GM21737 (cell line): ENCODE data around the gene MED15.

Experiments
- ATAC-seq: cut with Tn5 transposase; IDR thresholded peaks from one replicate; pipeline ENCODE4 v1.9.1; 2021; ENCODE audit warnings: mild to moderate bottlenecking, moderate library complexity; ENCODE audit not compliant: unreplicated experiment

The MED15 gene

DNA sequence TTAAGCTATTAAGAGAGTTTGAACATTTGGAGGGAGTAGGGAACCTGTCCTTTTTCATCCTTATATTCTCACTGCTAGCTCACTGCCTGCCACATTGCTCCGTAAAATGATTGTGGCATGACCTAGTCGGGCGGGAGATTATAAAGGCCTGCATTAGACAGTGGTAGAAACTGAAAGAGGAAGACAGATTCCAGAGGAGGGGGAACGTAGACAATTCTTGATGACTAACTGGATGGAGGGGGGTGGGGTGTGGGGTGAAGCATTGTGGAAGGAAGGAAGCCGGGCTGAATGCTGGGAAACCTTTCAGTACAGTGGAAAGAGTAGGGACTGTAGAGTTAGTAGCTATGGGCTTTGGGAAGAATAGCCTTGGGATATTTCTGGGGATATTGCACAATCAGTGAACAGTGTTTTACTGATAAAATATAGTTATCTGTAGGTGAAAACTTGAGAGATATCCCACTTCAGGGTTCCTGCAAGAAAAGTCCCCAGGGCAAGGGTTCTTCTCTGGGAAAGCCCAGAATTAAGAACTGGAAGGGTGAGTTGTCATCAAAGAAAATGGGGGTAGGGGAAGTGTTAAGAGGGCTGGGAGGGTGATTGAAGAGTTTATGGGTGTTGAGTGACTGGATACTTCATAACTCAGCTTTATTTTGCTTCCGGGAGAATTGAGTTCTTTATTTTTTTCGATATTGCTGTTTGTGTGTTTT, 2.1 kb downstream of the MED15 start:
- ATAC-seq: no peak

DNA sequence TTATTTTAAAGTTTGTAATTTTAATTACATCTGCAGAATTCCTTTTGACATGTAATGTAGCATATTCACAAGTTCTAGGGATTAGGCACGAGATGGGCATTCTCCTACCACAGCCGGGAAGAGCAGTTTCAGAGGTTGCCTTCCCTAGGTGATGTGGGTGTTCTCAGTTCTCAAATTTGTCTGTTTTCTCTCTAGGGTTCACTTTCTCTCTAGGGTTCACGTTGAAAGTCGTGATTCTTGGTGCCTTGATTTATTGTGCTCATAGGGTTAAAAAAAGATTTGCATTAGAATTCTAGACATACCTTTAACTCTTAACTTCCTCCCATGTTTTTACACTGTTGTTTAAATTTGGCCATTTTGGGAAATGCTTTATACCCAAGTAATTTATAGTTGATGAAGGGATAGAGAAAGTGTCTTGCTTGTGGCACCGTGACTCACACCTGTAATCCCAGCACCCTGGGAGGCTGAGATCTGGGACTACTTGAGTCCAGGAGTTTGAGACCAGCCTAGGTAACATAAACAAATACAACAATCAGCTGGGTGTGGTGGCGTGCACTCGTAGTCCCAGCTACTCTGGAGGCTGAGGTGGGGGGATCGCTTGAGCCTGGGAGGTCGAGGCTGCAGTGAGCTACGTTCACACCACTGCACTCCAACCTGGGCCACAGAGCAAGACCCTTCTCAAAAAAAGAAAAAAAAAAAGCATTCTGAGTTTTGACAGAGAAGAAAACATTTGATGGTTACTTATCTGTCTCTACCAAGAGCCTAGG, 3.6 kb downstream of the MED15 start:
- no peak for ATAC-seq

DNA sequence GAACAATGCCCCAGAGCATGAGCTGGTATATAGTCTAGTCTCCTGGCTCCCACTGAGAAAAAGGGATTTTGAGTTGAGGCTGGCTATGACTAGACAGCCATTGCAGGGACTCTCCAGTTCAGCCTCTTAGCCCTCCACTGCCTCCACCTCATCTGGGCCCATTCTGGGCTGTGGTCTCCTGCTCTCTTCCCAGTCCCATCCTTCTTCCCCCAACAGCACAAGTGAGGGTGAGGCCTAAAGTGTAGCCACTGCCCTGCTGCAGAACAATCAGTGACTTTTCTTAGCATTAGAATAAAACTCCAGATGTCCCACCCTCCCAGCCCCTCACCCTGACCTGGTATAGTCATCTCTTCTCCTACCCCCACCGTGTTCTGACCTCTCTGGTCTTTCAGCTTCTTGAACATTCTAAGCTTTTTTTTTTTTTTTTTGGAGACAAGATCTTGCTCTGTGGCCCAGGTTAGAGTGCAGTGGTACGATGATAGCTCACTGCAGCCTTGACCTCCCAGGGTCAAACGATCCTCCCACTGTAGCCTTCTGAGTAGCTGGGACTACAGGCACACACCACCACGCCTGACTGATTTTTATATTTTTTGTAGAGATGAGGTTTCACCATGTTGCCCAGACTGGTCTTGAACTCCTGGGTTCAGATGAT, 4.3 kb downstream of the MED15 start:
- no peak for ATAC-seq

DNA sequence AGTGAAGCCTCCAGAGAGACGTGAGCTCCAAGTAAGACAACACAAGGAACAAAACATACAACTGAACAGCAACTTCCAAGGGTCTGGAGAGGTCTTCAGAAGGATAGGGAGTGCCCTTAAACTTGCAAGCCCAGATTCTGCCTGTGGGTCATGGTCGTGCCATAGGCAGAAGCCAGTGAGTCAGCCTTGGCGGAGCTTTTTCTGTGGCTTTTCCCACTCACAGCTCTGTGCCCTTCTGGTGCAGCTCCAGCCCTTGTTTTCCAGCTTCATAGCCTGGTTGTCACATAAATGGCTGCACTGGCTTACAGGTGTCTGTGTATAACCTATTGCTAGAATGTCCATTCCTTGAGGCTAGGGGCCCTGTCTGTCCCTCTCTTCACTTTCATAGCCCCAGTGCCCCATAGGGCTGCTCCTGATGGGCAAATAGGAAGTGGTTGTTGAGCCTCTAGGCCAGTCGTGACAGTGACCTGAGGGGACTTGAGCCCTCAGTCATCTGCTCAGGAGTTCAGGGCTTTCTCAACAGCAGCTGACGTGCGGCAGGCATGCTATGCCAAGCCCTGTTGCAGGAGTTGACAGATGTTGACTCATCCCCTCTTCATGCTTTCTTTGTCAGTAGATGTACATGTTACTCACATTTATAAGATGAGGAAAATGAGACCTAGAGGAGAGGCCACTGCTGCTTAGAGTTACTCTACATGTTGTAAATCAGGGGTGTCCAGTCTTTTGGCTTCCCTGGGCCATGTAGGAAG, 7.4 kb downstream of the MED15 start:
- ATAC-seq: no peak

DNA sequence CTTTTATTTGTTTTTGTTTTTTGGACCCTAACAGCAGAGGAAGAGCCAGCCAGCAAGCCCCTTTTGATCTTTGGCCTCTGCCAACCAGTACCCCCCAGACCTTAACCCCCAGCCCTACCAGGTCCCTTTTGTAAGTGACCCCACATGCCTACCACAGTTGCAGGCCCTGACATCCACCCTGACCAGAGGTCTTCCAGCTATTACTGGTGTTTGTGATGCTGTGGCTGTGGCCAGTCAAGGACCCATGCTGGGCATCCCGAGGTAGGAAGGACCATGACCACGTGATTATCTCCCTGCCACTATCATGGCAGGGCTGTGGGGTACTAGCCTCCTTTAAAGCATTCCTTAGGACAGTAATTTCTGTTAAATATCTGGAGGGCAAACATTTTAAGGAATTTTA, 9.0 kb downstream of the MED15 start:
- ATAC-seq: no peak

DNA sequence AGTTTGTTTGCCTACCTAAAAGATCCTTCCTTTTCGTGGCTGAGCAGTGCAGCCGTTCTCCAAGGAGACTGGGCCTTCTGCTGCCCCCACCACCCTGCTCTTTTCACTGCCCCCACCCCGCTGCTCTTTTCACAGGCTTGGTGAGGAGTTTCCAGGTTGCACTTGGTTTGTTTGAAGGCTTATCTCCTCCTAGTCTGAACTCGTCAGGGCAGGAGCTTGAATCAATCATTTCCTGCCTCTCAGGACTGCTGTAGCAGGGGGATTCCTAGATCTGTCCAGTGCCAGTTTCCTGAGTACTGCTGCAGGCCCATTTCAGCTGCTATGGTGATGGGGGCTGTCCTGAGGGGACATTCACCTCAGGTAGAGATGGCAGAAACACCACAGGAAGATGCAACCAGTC, 10.0 kb downstream of the MED15 start:
- no peak for ATAC-seq

DNA sequence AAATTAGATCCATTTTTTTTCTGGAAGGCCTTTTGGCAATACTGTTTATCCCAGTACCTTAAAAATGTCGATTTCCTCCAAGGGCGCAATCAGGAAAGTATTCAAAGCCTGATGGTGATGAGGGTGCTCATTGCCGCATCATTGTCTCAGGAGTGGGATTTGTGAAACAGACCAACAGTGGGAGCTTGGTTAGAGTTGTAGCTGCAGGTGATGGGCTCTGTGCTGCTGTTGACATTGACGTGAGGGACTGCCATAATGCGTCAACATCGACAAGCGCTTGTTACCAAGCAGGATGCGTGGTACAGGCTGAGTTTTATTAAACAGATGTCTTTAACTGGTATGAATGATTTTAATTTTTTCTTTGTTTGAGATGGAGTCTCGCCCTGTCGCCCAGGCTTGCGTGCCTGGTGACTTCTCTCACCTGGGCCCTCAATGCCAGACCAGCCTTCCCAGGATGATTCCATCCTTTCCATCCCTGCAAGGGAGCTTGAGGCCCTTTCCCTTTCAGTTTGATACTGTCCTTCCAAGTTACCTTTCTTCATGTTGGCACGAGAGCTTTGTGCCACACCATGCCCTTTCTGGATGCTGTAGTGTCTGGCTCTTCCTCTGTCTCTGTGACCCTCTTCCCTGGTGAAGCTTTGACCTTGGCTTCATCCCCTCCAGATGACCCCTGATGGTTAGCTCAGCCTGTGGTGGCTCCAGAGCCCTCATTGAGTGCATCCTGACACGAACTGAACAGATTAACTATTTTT, 10.6 kb downstream of the MED15 start:
- no peak for ATAC-seq

DNA sequence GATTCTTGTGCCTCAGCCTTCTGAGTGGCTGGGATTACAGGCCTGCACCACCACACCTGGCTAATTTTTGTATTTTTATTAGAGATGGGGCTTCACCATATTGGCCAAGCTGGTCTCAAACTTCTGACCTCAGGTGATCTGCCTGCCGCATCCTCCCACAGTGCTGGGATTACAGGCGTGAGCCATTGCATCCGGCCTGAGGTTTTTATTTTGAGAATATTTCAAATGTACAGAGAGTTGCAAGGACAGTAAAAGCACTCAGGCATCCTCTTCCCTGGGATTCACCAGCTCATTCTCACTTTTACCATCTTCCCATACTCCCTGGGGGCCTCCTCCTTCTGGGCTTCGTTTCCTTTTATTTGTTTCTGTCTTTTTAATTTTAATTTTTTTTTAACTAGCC, 12.1 kb downstream of the MED15 start:
- no peak for ATAC-seq

DNA sequence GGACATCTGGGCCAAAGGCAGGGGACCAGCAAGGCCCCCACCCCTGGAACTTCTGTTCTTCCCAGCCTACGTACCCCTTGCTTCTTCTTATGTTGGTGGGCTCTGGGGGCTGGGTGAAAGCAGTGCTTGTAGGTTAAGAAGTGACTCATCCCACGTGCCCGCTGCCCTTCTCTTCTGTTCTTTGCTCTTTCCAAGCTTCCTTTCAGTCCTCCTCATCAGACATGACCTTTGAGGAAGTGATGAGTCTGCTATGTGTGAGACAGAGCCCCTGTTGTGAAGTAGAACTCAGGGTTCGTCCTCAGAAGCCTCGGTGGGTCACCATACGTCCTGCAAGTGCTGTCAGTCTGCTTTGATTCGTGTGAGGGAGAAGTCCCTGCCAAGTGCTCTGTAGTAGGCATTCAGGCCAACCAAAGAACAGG, 12.7 kb downstream of the MED15 start:
- no peak for ATAC-seq

DNA sequence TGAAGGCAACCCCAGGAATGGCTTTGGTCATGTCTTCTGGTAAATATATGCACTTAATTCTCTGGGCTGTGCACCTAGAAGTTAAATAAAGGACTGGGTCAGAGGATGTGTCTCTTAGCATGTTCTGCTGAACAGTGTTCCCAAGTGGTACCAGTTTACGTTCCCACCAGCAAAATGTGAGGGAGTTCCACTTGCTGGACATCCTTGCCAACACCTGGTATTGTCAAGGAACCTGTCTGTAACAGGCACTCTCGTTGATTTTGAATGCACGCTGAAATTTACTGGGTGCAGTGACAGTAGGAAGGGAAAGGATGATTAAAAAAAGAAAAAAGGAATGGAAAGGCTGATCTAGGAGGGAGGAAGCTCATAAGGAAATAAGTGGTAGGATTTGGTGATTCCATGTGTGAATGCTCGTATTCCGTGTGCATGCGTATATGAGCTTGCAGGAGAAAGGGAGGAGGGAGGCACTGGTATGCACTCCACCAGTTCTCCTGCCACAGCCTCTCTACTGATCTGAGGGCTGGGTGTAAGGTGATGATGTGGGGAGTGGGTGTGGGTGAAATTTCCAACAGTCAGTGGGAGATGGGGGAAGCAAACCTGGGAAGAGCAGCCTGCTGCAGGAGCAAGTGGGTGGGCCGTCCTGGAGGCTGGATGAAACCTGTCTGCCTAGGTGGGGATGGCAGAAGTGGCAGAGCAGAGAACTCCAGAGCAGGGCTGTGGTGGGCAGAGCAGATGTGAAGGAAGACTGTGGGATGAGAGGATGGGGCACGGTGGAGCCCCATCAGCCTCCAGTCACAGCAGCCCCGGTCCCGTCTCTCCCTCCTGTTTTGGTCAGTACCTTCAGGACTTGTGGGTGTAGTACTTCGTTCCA, 15.0 kb downstream of the MED15 start:
- no peak for ATAC-seq

DNA sequence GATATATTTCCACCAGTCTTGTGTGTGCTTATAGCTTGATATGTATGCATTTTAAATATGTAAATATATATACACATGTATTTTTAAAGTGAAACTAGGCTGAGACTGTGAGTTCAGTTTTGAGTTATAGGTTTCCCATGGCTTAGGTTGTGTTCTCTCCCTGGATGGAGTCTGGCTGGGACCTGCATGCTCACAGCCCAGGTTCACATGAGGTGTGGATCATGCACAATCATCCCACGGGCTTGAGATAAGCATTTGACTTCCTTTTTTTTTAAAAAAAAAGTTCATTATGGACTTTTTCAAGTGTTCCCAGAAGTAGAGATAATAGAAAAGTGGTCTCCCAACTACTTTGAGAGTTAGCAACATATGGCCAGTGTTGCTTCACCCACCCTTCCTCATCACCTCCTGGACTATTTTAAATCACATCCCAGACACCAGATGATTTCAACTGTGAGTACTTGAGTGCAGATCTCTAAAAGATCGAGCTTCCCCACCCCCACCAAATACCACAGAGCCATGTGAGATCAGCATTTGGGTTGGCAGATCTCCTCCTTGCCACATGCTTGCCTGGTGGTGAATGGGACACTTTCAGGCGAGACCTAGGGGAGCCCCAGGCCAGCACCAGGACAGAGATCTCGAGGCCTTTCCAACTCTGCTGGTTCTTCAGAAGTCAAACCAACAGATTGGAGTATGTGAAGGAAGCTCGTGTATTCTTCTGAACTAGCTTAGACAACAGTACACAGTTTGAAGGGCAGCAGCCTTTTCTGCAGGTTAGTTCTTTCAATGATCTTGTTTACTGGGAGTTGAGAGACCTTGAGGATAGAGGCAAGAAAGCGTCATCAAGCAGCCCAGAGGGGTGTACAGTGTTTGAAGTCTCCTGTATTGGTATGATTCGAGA, 15.9 kb downstream of the MED15 start:
- ATAC-seq: no peak

DNA sequence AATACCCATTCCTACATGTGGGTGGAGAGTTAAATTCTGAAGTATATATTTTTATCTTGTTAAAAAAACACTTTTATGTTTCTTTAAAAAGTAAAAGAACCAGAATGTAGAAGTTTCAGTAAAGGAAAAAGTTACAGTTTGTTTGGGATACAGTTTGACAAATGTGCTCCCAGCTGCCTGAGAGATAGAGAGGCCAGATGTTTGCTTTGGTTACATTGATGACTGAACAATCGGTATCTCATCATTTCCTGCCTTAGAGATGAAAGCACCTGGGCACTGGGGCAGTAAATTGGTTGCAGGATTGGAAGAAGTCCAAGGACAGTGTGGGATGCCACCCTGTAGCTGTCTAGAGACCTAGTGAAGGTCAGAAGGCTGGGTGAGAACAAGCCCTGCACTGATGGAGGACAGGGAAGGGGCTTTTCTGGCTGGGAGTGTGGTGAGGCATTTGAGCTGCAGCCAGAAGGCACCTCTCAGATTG, 16.6 kb downstream of the MED15 start:
- ATAC-seq: no peak

DNA sequence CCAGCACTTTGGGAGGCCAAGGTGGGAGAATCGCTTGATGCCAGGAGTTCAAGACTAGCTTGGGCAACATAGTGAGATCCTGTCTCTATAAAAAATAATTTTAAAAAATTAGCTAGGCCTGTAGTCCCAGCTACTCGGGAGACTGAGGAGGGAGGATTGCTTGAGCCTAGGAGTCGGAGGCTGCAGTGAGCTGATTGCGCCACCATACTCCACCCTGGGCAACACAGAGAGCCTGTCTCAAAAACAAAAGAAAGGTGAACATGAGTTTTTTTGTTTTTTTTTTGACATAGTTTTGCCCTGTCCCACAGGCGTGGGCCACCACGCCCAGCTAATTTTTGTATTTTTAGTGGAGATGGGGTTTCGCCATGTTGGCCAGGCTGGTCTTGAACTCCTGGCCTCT, 17.6 kb downstream of the MED15 start:
- no peak for ATAC-seq

DNA sequence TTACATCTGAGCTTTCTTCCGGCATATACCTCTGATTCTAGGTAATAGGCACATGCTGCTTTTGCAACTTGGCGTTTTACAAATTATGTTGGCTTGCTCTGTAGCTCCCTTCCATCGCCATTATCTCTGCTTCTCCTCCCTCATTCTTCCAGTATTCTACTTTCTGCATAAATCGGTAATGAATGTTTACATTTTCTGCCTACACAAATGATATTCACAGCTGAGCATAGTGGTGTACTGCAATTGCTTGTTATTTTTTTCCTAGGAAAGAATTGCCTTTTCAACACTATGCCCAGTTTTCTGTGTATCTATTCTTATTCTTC, 18.9 kb downstream of the MED15 start:
- no peak for ATAC-seq

DNA sequence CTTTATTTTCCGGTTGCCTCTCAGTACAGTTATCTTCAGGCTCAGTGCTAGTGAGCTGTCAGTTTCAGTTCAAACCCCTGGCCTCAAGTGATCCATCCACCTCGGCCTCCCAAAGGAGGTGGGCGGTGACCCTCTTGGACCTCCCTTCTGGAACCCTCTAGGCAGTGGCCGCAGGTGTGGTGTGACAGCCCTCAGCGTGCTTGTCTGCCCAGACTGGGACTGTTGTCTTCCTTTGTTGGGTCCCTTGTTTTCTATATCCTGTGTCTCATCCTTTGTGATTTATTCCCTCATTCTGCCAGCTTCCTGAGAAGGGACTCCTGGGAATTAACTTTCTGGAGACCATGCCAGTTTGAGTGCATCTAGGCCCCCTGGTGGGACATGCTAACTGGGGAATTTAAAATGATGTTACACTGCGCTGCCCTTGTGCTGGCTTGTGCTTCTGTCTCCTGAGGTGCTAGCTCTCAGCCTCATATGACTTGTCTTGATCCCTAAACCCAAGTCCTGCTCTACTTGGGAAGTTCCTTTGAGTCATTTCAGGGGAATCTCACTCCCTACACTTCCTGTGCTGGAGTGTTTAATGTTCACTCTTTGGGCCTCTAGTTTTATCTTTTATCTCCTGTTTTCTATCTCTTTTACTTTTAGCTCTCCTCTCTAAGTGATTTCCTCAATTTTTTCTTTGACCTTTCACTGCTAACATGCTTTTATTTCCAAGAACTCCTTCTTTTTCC, 19.4 kb downstream of the MED15 start:
- ATAC-seq: no peak

DNA sequence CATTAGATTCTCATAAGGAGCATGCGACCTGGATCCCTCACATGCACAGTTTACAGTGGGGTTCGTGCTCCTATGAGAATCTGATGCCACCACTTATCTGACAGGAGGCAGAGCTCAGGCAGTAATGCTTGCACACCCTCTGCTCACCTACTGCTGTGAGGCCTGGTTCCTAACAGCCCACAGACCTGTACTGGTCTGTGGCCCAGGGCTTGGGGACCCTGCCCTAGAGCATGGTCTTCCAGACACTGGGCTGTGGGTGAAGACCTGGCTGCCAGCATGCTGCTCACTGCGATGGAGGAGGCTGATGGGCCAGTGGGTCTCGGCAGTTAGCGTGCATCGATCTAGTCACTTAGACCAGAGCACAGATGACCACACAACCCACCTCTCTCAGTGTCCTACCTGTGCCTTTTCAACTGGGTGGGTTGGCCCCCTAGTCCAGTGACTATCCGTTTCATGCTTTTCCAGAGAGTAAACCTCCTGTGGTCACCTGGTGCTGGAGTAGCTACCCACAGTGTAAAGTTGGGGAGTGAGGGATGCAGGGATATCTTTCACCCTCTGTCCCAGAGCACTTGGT, 21.1 kb downstream of the MED15 start:
- ATAC-seq: no peak

DNA sequence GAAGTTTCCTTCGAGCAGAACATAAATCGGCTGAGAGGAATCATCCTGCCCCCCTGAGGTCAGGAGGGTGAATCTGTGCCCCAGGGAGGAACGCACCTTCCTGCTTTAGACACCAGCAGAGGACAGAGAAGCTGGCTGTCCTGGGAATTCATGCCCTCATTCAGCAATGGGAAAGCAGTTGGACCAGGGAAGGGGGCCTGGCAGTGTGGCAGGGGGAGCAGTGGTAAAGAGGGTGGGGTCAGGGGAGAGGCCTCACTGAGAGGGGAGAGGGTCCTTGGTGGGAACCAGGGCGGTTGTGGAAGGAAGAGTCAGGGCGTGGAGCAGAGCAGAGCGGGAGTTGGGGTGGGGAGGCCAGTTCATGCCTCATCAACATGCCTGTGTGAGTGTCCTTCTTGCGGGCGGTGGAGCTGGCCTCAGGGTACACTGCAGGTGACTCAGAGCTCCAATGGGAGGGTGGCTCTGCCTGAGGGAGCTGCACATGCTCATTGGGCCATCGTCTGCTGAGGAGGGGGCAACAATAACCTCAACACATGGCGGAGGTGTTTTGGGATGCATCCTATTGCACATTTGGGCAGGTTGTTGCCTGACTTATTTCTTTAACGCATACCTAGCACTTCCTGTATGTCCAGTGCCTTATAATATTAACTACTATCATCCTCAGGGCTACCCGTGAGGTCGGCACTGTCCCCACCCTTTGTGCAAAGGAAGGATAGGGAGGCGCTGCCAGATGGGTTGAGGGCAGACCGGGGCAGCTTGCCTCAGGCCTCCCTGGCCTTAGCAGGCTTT, 23.2 kb downstream of the MED15 start:
- ATAC-seq: no peak
